GM12878 (cell line): ENCODE measurements around the gene RNLS. TPM values are rescaled to one million over a fixed set of nuclear protein-coding genes. Genes with fewer than 3 reads are reported as not detected.

Experiments used
- ATAC-seq: fragments of 200-7000 bp; cut with Tn5 transposase; 3 replicates; pipeline ENCODE4 v1.9.1; 2020; ENCODE audit warnings: mild to moderate bottlenecking, moderate library complexity
- BruUV-seq: library from RNA; stranded (reverse); fragments of 400-500 nt; replicated peaks from 2 replicates; lab custom pipeline; 2021; lab: Mats Ljungman, UMichigan
- CTCF ChIA-PET: fragments of 300-600 bp; sonication (Branson Sonifier 250); formaldehyde crosslinking; extraction: SDS; loops from one replicate; lab custom pipeline; 2021; ENCODE audit warnings: inconsistent platforms; lab: Yijun Ruan, JAX
- POLR2A ChIA-PET: fragments of 350-600 bp; formaldehyde crosslinking; extraction: SDS; loops from one replicate; lab custom pipeline; 2021; ENCODE audit warnings: inconsistent platforms; lab: Charles Lee
- RAD21 ChIA-PET: fragments of 300-600 bp; sonication (Branson Sonifier 250); formaldehyde crosslinking; loops from one replicate; lab custom pipeline; 2023; ENCODE audit warnings: antibody characterized with exemption; ENCODE audit not compliant: unreplicated experiment; lab: Charles Lee
- SMC1A ChIA-PET: fragments of 300-600 bp; sonication (Branson Sonifier 250); formaldehyde crosslinking; loops from one replicate; lab custom pipeline; 2023; ENCODE audit not compliant: unreplicated experiment, uncharacterized antibody; lab: Charles Lee
- DNase-seq: peaks from one replicate; pipeline ENCODE4 v3.0.0-alpha.2; 2011; ENCODE audit warnings: low read depth, low spot score
- FAIRE-seq: peaks from 3 replicates; lab custom pipeline; 2011; peaks lifted over from hg19 to GRCh38; lab: Jason Lieb, UNC
- H2AFZ ChIP-seq: 2 replicates; pipeline ENCODE4 v1.6.0; 2011; ENCODE audit warnings: low read depth, low read length, control low read depth; ENCODE audit not compliant: control insufficient read depth
- H3K27ac ChIP-seq: 2 replicates; pipeline ENCODE4 v1.5.1; 2011; ENCODE audit warnings: control low read depth; ENCODE audit not compliant: control insufficient read depth, insufficient read depth
- H3K27me3 ChIP-seq, 2 experiments: replicated peaks in 1 of 2; 2 replicates each; pipeline versions ENCODE4 v1.6.0 to v1.6.1; 2011; ENCODE audit warnings: low read length in 1 of 2; ENCODE audit not compliant: control insufficient read depth in 2 of 2, insufficient read depth in 2 of 2
- H3K36me3 ChIP-seq, 2 experiments: 2 replicates each; pipeline ENCODE4 v1.5.1; 2011; ENCODE audit warnings: low read length in 1 of 2; ENCODE audit not compliant: control insufficient read depth in 2 of 2, insufficient read depth in 2 of 2
- H3K4me1 ChIP-seq: 2 replicates; pipeline ENCODE4 v1.6.1; 2011; ENCODE audit warnings: mild to moderate bottlenecking, low read length, moderate library complexity, mixed read lengths; ENCODE audit not compliant: control insufficient read depth, insufficient read depth
- H3K4me2 ChIP-seq: 2 replicates; pipeline ENCODE4 v1.6.0; 2011; ENCODE audit warnings: control low read depth; ENCODE audit not compliant: control insufficient read depth, insufficient read depth
- H3K4me3 ChIP-seq: fragments of 200-600 bp; sonication (generic); 2 replicates; pipeline ENCODE4 v1.5.1; 2016
- H3K79me2 ChIP-seq: 2 replicates; pipeline ENCODE4 v1.6.0; 2011; ENCODE audit warnings: low read length; ENCODE audit not compliant: control insufficient read depth, insufficient read depth
- H3K9ac ChIP-seq: 2 replicates; pipeline ENCODE4 v1.8.0; 2011; ENCODE audit warnings: low read length, control low read depth, mixed read lengths; ENCODE audit not compliant: control insufficient read depth, insufficient read depth
- H3K9me3 ChIP-seq: replicated peaks from 3 replicates; pipeline ENCODE4 v1.5.1; 2011; ENCODE audit warnings: mild to moderate bottlenecking, low read length; ENCODE audit not compliant: control insufficient read depth, insufficient read depth
- H4K20me1 ChIP-seq: 2 replicates; pipeline ENCODE4 v1.6.0; 2011; ENCODE audit not compliant: control insufficient read depth, insufficient read depth
- CBX3 ChIP-seq: fragments of 200-600 bp; sonication (generic); IDR thresholded peaks from 2 replicates; pipeline ENCODE4 v1.6.1; 2016; ENCODE audit warnings: low read depth, borderline replicate concordance
- CBX5 ChIP-seq: sonication (generic); IDR thresholded peaks from 2 replicates; pipeline ENCODE4 v1.6.1; 2016; ENCODE audit warnings: low read depth, moderate library complexity, mild to moderate bottlenecking, inconsistent platforms
- CHD1 ChIP-seq: IDR thresholded peaks from 2 replicates; pipeline ENCODE4 v1.6.1; 2012; ENCODE audit warnings: low read depth, low read length, improper control_type of control experiment
- GABPA ChIP-seq: IDR thresholded peaks from 2 replicates; pipeline ENCODE4 v1.6.1; 2014; ENCODE audit warnings: antibody characterized with exemption, low read depth, mild to moderate bottlenecking, inconsistent platforms
- KDM1A ChIP-seq: fragments of 200-600 bp; sonication (generic); IDR thresholded peaks from 2 replicates; pipeline ENCODE4 v1.6.1; 2016; ENCODE audit warnings: borderline replicate concordance
- KLF5 ChIP-seq: fragments of 450-650 bp; IDR thresholded peaks from 2 replicates; pipeline ENCODE4 v1.6.1; 2014; ENCODE audit warnings: mild to moderate bottlenecking; ENCODE audit not compliant: partially characterized antibody
- NBN ChIP-seq: fragments of 450-650 bp; IDR thresholded peaks from 2 replicates; pipeline ENCODE4 v1.6.1; 2016
- NR2C2 ChIP-seq: IDR thresholded peaks from 2 replicates; pipeline ENCODE4 v1.6.1; 2011; ENCODE audit warnings: borderline replicate concordance, low read depth; ENCODE audit not compliant: control insufficient read depth, insufficient read length
- NR2F1 ChIP-seq: fragments of 450-650 bp; conservative IDR thresholded peaks from 2 replicates; pipeline ENCODE4 v1.6.1; 2017; ENCODE audit warnings: mild to moderate bottlenecking
- PAX5 ChIP-seq: IDR thresholded peaks from 2 replicates; pipeline ENCODE4 v1.6.1; 2011; ENCODE audit warnings: low read depth, low read length, borderline replicate concordance
- RELA ChIP-seq: fragments of 450-650 bp; IDR thresholded peaks from 2 replicates; pipeline ENCODE4 v1.8.0; 2014; ENCODE audit warnings: borderline replicate concordance; ENCODE audit not compliant: partially characterized antibody
- SMC3 ChIP-seq: IDR thresholded peaks from 2 replicates; pipeline ENCODE4 v1.6.1; 2011; ENCODE audit warnings: low read length, improper control_type of control experiment, borderline replicate concordance
- SPI1 ChIP-seq: IDR thresholded peaks from 2 replicates; pipeline ENCODE4 v1.6.1; 2011; ENCODE audit warnings: low read depth, mild to moderate bottlenecking, low read length, moderate library complexity, borderline replicate concordance; ENCODE audit not compliant: insufficient read depth
- TCF7 ChIP-seq: IDR thresholded peaks from 2 replicates; pipeline ENCODE4 v1.6.1; 2014; ENCODE audit warnings: antibody characterized with exemption, borderline replicate concordance
- YBX1 ChIP-seq: fragments of 450-650 bp; IDR thresholded peaks from 2 replicates; pipeline ENCODE4 v1.6.1; 2016; ENCODE audit warnings: antibody characterized with exemption
- WGBS: methylation state at CpG from one replicate; pipeline ENCODE4 v1.1.6; 2016; ENCODE audit warnings: low lambda C conversion rate; ENCODE audit not compliant: insufficient replicate concordance, insufficient coverage; ENCODE audit errors: missing lambda C conversion rate; 5-methylcytosine and 5-hydroxymethylcytosine counted together
- in situ Hi-C: fragments of 300-500 bp; cut with MboI; formaldehyde crosslinking; loops from 9 replicates; pipeline ENCODE4 v1.14.3; 2018; ENCODE audit warnings: mixed read lengths
- intact Hi-C: fragments of 100-400 bp; cut with micrococcal nuclease; formaldehyde crosslinking; loops from one replicate; pipeline ENCODE4 v1.14.2; 2022; ENCODE audit not compliant: unreplicated experiment
- polyA plus RNA-seq, 11 experiments: library from polyadenylated mRNA; depleted of rRNA in 4 of 11; unstranded in 6 of 11; stranded (reverse) in 5 of 11; fragments of >200 nt; fragmentation: Nextera tagmentation in 4 of 11; fragmentation: Illumina TruSeq in 1 of 11; extraction: Ambion mirVana in 4 of 11; extraction: Trizol in 1 of 11; gene quantifications; 1 replicate in 1 of 11; 2 replicates in 10 of 11; pipeline versions ENCODE4 v1.2.1 to v1.2.3, GENCODE V29; 2011 to 2016; ENCODE audit warnings: inconsistent platforms in 2 of 11, missing spikeins in 2 of 11, low read depth in 1 of 11
- total RNA-seq, 4 experiments: library from RNA; depleted of rRNA in 3 of 4; stranded (reverse); fragments of >200 nt in 3 of 4; fragmentation: Illumina TruSeq in 1 of 4; extraction: Trizol in 1 of 4; gene quantifications; 2 replicates each; pipeline versions ENCODE4 v1.2.1 to v1.2.3, GENCODE V29; 2013 to 2021
- TF ChIP-seq, protein P1 (sequence below): IDR thresholded peaks from 2 replicates; pipeline ENCODE4 v1.6.1; 2012; ENCODE audit warnings: low read length, inconsistent platforms
- TF ChIP-seq, protein P2 (sequence below): IDR thresholded peaks from 2 replicates; pipeline ENCODE4 v1.6.1; 2011; ENCODE audit warnings: low read depth, mild to moderate bottlenecking, low read length, moderate library complexity, borderline replicate concordance; ENCODE audit errors: extremely low read depth
- TF ChIP-seq, protein P3 (sequence below): fragments of 450-650 bp; formaldehyde crosslinking; IDR thresholded peaks from 2 replicates; pipeline ENCODE4 v1.5.0; 2022; ENCODE audit warnings: mild to moderate bottlenecking, missing genetic modification characterization

Gene RNLS
- total and polyA plus RNA-seq, 10 of the 15 experiments (the other 5 are each of a cell fraction or from before 2014, with no cell fraction given), result 3.4 to 6.7 (median 4.6) TPM

DNA sequence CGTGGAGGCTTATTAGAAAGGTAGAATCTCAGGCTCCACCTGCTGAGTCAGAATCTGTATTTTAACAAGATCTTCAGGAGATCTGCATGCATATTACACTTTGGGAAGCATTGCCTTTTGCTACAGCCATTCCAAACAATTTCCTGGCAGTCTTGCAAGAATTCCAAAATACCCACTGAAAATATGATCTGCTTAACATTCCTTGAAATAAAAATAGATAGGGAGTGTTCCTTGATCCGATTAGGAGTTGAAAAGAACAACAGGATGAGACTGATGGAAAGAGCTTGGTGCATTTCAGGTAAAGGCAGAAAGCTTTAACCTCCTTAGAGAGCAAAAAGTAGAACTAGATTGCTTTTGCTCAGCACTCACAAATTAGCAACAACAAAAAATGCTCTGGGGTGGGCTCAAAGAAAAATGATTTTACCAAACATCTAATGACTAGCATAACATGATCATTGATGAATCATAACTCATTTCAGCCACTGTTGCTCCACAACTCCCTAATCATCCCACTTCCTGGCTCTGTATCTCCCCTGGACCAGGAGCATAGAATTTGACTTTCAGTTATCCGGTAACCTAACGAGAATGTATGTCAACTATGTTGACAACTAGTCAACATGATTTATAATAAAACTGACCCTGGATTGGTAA, 115.2 kb downstream of the RNLS start (continued):
- TF ChIP-seq SPI1 (no peak), TCF7 (no peak), GABPA (no peak), CBX3 (no peak), NBN (no peak), YBX1 (no peak), SMC3 (no peak)
- TF ChIP-seq, protein P1, sequence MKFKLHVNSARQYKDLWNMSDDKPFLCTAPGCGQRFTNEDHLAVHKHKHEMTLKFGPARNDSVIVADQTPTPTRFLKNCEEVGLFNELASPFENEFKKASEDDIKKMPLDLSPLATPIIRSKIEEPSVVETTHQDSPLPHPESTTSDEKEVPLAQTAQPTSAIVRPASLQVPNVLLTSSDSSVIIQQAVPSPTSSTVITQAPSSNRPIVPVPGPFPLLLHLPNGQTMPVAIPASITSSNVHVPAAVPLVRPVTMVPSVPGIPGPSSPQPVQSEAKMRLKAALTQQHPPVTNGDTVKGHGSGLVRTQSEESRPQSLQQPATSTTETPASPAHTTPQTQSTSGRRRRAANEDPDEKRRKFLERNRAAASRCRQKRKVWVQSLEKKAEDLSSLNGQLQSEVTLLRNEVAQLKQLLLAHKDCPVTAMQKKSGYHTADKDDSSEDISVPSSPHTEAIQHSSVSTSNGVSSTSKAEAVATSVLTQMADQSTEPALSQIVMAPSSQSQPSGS, result no peak

DNA sequence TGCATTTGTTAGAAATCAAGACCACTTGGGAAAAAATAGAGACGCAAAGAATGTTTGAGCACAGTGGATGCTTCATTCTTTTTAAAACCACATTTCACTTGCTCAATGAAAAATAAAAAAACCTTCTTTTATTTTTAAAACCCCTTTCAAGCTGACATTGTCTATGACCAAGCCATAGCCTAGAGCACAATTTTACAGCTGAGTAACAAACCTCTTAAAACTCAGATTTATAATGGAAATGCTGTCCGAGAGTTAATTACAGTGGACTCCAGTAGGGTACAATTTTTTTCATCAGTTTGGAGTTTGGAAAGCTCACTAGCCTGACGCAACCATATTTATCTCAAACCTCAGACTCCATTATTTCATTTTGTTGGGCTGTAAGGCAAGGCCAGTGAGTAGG, 116.3 kb downstream of the RNLS start:
- Histone ChIP-seq H2AFZ (no peak overlapping the region), H3K4me3 (no peak overlapping the region), H3K9ac (no peak overlapping the region), H3K27me3 (no peaks in the 10 kb centered on the region), H4K20me1 (no peaks in the 10 kb centered on the region), H3K36me3 (no peaks in the 10 kb centered on the region), H3K4me1 (no peaks in the 10 kb centered on the region), H3K4me2 (no peak overlapping the region), H3K9me3 (no peaks in the 10 kb centered on the region), H3K79me2 (no peaks in the 10 kb centered on the region), H3K27ac (no peak overlapping the region)
- in situ Hi-C loops, result no loop called here
- WGBS, result 95% methylated on average over 3 of the region's 3 CpGs
- RAD21 ChIA-PET, result no interaction called here
- DNase-seq, result no peak
- CTCF ChIA-PET, result no interaction called here
- intact Hi-C loops, result no loop called here
- no TSS peak for BruUV-seq
- POLR2A ChIA-PET, result no interaction called here
- FAIRE-seq, result no peak
- ATAC-seq, result no peak
- SMC1A ChIA-PET, result interaction anchor here (1.4 kb wide), 1 partner anchor 12 kb away, joined by 9 read pairs; no protein-coding TSS in a partner anchor
- TF ChIP-seq CBX5 (no peak), KDM1A (no peak), NR2C2 (no peak), CHD1 (no peak), PAX5 (no peak), RELA (no peak), NR2F1 (no peak), KLF5 (no peak)
- TF ChIP-seq, protein P2, sequence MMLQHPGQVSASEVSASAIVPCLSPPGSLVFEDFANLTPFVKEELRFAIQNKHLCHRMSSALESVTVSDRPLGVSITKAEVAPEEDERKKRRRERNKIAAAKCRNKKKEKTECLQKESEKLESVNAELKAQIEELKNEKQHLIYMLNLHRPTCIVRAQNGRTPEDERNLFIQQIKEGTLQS, result no peak
- TF ChIP-seq, protein P3, sequence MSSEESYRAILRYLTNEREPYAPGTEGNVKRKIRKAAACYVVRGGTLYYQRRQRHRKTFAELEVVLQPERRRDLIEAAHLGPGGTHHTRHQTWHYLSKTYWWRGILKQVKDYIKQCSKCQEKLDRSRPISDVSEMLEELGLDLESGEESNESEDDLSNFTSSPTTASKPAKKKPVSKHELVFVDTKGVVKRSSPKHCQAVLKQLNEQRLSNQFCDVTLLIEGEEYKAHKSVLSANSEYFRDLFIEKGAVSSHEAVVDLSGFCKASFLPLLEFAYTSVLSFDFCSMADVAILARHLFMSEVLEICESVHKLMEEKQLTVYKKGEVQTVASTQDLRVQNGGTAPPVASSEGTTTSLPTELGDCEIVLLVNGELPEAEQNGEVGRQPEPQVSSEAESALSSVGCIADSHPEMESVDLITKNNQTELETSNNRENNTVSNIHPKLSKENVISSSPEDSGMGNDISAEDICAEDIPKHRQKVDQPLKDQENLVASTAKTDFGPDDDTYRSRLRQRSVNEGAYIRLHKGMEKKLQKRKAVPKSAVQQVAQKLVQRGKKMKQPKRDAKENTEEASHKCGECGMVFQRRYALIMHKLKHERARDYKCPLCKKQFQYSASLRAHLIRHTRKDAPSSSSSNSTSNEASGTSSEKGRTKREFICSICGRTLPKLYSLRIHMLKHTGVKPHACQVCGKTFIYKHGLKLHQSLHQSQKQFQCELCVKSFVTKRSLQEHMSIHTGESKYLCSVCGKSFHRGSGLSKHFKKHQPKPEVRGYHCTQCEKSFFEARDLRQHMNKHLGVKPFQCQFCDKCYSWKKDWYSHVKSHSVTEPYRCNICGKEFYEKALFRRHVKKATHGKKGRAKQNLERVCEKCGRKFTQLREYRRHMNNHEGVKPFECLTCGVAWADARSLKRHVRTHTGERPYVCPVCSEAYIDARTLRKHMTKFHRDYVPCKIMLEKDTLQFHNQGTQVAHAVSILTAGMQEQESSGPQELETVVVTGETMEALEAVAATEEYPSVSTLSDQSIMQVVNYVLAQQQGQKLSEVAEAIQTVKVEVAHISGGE (CRISPR knock-in tag), result no peak
